ENCODE data around the gene KCNAB1.

GRCh38 chr3:156518726-156519125, 398.3 kb downstream of the KCNAB1 start:
- TF ChIP-seq CTCF (conservative IDR thresholded peaks at IDR 0.05; ENCODE audit: low read length) (no peak), EZH2phosphoT487 (IDR thresholded peaks at IDR 0.05; ENCODE audit: borderline replicate concordance) (no peak)

Measured in Loucy (cell line).